ENCODE measurements around the gene WFS1.

DNA sequence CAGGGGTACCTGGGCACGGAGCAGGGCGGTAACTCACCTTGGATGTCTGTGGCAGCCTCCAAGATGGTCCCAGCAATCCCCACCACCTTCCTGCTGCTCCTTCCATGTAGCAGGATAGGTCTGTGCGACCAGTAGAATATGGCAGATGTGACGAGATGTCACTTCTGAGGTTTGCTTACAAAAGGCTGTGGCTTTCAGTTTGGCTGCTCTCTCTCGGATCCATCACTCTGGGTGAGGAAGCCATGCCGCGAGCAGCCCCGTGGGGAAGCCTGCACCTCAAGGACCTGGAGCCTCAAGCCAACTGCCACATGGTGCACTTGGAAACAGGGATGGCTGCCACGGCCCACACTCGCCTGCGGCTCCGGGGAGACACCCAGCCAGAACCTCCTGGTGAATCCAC lies 37.6 kb downstream of the WFS1 start:
- TF ChIP-seq RFX5 (IDR thresholded peaks at IDR 0.05; ENCODE audit: low read depth, low read length) (no peak), POLR2A (IDR thresholded peaks at IDR 0.05; ENCODE audit: low read depth, low read length) (no peak), CEBPB (IDR thresholded peaks at IDR 0.05; ENCODE audit: low read depth, low read length) (no peak), USF2 (IDR thresholded peaks at IDR 0.05; ENCODE audit: low read depth, low read length) (no peak), CHD1 (IDR thresholded peaks at IDR 0.05; ENCODE audit: low read depth, low read length) (no peak), MXI1 (IDR thresholded peaks at IDR 0.05; ENCODE audit: borderline replicate concordance, low read depth, low read length) (no peak), RCOR1 (IDR thresholded peaks at IDR 0.05; ENCODE audit: insufficient replicate concordance, low read length) (no peak)
- TF ChIP-seq, protein P1, sequence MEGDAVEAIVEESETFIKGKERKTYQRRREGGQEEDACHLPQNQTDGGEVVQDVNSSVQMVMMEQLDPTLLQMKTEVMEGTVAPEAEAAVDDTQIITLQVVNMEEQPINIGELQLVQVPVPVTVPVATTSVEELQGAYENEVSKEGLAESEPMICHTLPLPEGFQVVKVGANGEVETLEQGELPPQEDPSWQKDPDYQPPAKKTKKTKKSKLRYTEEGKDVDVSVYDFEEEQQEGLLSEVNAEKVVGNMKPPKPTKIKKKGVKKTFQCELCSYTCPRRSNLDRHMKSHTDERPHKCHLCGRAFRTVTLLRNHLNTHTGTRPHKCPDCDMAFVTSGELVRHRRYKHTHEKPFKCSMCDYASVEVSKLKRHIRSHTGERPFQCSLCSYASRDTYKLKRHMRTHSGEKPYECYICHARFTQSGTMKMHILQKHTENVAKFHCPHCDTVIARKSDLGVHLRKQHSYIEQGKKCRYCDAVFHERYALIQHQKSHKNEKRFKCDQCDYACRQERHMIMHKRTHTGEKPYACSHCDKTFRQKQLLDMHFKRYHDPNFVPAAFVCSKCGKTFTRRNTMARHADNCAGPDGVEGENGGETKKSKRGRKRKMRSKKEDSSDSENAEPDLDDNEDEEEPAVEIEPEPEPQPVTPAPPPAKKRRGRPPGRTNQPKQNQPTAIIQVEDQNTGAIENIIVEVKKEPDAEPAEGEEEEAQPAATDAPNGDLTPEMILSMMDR (conservative IDR thresholded peaks at IDR 0.05; ENCODE audit: low read depth, low read length) = no peak

All from IMR-90 (cell line).